ENCODE results near the gene AQP9.

The AQP9 gene

GRCh38 chr15:58165661-58166060 is 27.5 kb downstream of the AQP9 start:
- Histone ChIP-seq H3K9ac (ENCODE audit: low read depth, low read length, poor library complexity) (no peak overlapping the region), H2BK12ac (ENCODE audit: low read length) (no peak overlapping the region), H4K8ac (ENCODE audit: low read depth, low read length) (no peak overlapping the region), H3K4me3 (ENCODE audit: low read length in 2 of 2) (no peak overlapping the region), H3K79me1 (ENCODE audit: low read depth, low read length) (no peaks in the 10 kb centered on the region), H3K9me3 (replicated peaks in 1 of 2; ENCODE audit: control insufficient read depth in 2 of 2, insufficient read depth in 1 of 2, low read depth in 1 of 2, low read length in 2 of 2) (no peaks in the 10 kb centered on the region), H2BK120ac (ENCODE audit: low read depth, low read length) (no peak overlapping the region), H3K4me1 (ENCODE audit: control insufficient read depth in 2 of 2, insufficient read depth in 1 of 2, low read depth in 1 of 2, low read length in 2 of 2) (no peaks in the 10 kb centered on the region), H3K18ac (ENCODE audit: low read length) (no peak overlapping the region), H3K4me2 (ENCODE audit: insufficient read depth, low read length, poor library complexity, severe bottlenecking) (no peak overlapping the region), H2BK15ac (ENCODE audit: low read length) (no peak overlapping the region), H2AK5ac (ENCODE audit: low read depth, low read length) (no peak overlapping the region), H3K23ac (ENCODE audit: low read depth, low read length, poor library complexity) (no peak overlapping the region), H2AFZ (ENCODE audit: low read length) (no peak overlapping the region), H3K14ac (ENCODE audit: low read length) (no peak overlapping the region), H3K27me3 (ENCODE audit: control insufficient read depth in 3 of 3, insufficient read depth in 3 of 3, low read depth in 1 of 3, low read length in 3 of 3) (peaks cover 0 to 3% (median 0%) of the 10 kb centered on the region in 3 experiments), H3K27ac (replicated peaks; ENCODE audit: low read length) (no peak overlapping the region), H4K91ac (ENCODE audit: low read depth, low read length, poor library complexity) (no peak overlapping the region), H2BK5ac (ENCODE audit: low read length) (no peak overlapping the region), H3K36me3 (replicated peaks in 1 of 2; ENCODE audit: control insufficient read depth in 2 of 2, insufficient read depth in 2 of 2, low read length in 2 of 2) (no peaks in the 10 kb centered on the region), H3K4ac (ENCODE audit: low read length) (no peak overlapping the region)
- DNase-seq (ENCODE audit: low spot score): no peak

DNA sequence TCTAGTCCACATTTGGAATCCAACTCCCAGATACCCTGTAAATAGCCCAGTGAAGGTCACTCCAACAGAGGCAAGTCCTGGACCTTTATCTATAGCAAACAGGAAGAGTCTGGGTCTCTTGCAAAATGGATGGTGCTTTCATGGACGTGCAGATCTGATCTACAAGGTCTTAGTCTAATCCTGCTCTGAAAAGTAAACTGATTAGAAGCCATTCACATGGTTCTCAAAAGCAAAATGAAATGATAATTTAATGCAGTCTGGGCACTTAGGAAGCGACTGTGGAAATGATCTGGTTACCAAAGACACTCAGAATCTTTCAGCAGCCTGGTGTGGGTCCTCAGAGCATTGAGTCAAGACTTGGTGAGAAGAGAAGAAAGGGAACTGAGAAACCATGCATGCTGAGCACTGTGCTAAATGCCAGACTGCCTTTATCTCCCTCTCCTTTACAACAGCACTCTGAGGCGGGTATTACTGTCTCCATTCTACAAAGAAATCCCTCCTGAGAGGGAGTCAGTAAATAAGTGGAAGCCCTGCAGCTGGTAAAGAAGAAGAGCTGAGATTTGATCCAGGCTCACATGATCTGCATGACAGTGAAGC is 29.0 kb downstream of the AQP9 start:
- Histone ChIP-seq H3K27ac (replicated peaks; ENCODE audit: low read length) (no peak overlapping the region), H3K9me3 (replicated peaks in 1 of 2; ENCODE audit: control insufficient read depth in 2 of 2, insufficient read depth in 1 of 2, low read depth in 1 of 2, low read length in 2 of 2) (no peaks in the 10 kb centered on the region), H3K4me2 (ENCODE audit: insufficient read depth, low read length, poor library complexity, severe bottlenecking) (no peak overlapping the region), H2AK5ac (ENCODE audit: low read depth, low read length) (no peak overlapping the region), H2AFZ (ENCODE audit: low read length) (no peak overlapping the region), H3K23ac (ENCODE audit: low read depth, low read length, poor library complexity) (no peak overlapping the region), H3K4ac (ENCODE audit: low read length) (no peak overlapping the region), H4K91ac (ENCODE audit: low read depth, low read length, poor library complexity) (no peak overlapping the region), H2BK5ac (ENCODE audit: low read length) (no peak overlapping the region), H4K8ac (ENCODE audit: low read depth, low read length) (no peak overlapping the region), H2BK12ac (ENCODE audit: low read length) (no peak overlapping the region), H3K36me3 (replicated peaks in 1 of 2; ENCODE audit: control insufficient read depth in 2 of 2, insufficient read depth in 2 of 2, low read length in 2 of 2) (no peaks in the 10 kb centered on the region), H3K27me3 (ENCODE audit: control insufficient read depth in 3 of 3, insufficient read depth in 3 of 3, low read depth in 1 of 3, low read length in 3 of 3) (no peaks in the 10 kb centered on the region), H3K14ac (ENCODE audit: low read length) (no peak overlapping the region), H3K4me1 (ENCODE audit: control insufficient read depth in 2 of 2, insufficient read depth in 1 of 2, low read depth in 1 of 2, low read length in 2 of 2) (no peaks in the 10 kb centered on the region), H2BK120ac (ENCODE audit: low read depth, low read length) (no peak overlapping the region), H3K18ac (ENCODE audit: low read length) (no peak overlapping the region), H3K4me3 (ENCODE audit: low read length in 2 of 2) (no peak overlapping the region), H2BK15ac (ENCODE audit: low read length) (no peak overlapping the region), H3K79me1 (ENCODE audit: low read depth, low read length) (no peaks in the 10 kb centered on the region), H3K9ac (ENCODE audit: low read depth, low read length, poor library complexity) (no peak overlapping the region)
- DNase-seq (ENCODE audit: low spot score): no peak
- no CpG with 5 or more reads among the region's 3 CpGs for WGBS, 2 donors (ENCODE audit: extremely low coverage in 2 of 2, insufficient read length in 2 of 2, insufficient replicate concordance in 1 of 2)

DNA sequence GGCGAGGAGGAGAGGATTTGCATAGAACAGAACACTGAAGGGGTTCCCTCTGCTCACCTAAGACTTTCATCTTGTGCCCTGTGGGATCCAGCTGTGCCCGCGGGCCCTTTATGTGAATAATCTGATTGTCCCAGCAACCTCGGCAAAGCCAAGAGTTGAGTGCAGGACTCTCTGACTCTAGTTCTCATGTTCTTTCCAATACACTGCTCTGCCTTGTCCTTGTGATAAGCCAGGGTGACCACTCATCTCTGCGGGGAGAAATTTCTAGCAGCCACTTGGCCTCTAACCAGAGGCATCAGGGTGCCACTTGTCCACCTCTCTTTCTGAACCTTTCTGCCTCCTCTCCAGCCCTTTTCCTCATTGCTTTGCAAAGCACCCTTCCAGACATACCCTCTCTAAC is 31.8 kb downstream of the AQP9 start:
- no peak overlapping the region for H3K14ac ChIP-seq (ENCODE audit: low read length)
- H3K4me3 ChIP-seq (ENCODE audit: low read length in 2 of 2): no peak overlapping the region
- no peak overlapping the region for H2BK12ac ChIP-seq (ENCODE audit: low read length)
- H2AFZ ChIP-seq (ENCODE audit: low read length): no peak overlapping the region
- H3K4me1 ChIP-seq (ENCODE audit: control insufficient read depth in 2 of 2, insufficient read depth in 1 of 2, low read depth in 1 of 2, low read length in 2 of 2): no peaks in the 10 kb centered on the region
- WGBS, 2 donors (ENCODE audit: extremely low coverage in 2 of 2, insufficient read length in 2 of 2, insufficient replicate concordance in 1 of 2): no CpG with 5 or more reads among the region's 5 CpGs
- no peak overlapping the region for H3K9ac ChIP-seq (ENCODE audit: low read depth, low read length, poor library complexity)
- no peak for DNase-seq (ENCODE audit: low spot score)
- H4K8ac ChIP-seq (ENCODE audit: low read depth, low read length): no peak overlapping the region
- H2BK5ac ChIP-seq (ENCODE audit: low read length): no peak overlapping the region
- H3K9me3 ChIP-seq (replicated peaks in 1 of 2; ENCODE audit: control insufficient read depth in 2 of 2, insufficient read depth in 1 of 2, low read depth in 1 of 2, low read length in 2 of 2): no peaks in the 10 kb centered on the region
- no peak overlapping the region for H2BK120ac ChIP-seq (ENCODE audit: low read depth, low read length)
- no peaks in the 10 kb centered on the region for H3K79me1 ChIP-seq (ENCODE audit: low read depth, low read length)
- H3K27ac ChIP-seq (replicated peaks; ENCODE audit: low read length): no peak overlapping the region
- H2BK15ac ChIP-seq (ENCODE audit: low read length): no peak overlapping the region
- no peak overlapping the region for H3K18ac ChIP-seq (ENCODE audit: low read length)
- no peaks in the 10 kb centered on the region for H3K36me3 ChIP-seq (replicated peaks in 1 of 2; ENCODE audit: control insufficient read depth in 2 of 2, insufficient read depth in 2 of 2, low read length in 2 of 2)
- H2AK5ac ChIP-seq (ENCODE audit: low read depth, low read length): no peak overlapping the region
- H3K4me2 ChIP-seq (ENCODE audit: insufficient read depth, low read length, poor library complexity, severe bottlenecking): no peak overlapping the region
- H3K4ac ChIP-seq (ENCODE audit: low read length): no peak overlapping the region
- H4K91ac ChIP-seq (ENCODE audit: low read depth, low read length, poor library complexity): no peak overlapping the region
- no peaks in the 10 kb centered on the region for H3K27me3 ChIP-seq (ENCODE audit: control insufficient read depth in 3 of 3, insufficient read depth in 3 of 3, low read depth in 1 of 3, low read length in 3 of 3)
- H3K23ac ChIP-seq (ENCODE audit: low read depth, low read length, poor library complexity): no peak overlapping the region

DNA sequence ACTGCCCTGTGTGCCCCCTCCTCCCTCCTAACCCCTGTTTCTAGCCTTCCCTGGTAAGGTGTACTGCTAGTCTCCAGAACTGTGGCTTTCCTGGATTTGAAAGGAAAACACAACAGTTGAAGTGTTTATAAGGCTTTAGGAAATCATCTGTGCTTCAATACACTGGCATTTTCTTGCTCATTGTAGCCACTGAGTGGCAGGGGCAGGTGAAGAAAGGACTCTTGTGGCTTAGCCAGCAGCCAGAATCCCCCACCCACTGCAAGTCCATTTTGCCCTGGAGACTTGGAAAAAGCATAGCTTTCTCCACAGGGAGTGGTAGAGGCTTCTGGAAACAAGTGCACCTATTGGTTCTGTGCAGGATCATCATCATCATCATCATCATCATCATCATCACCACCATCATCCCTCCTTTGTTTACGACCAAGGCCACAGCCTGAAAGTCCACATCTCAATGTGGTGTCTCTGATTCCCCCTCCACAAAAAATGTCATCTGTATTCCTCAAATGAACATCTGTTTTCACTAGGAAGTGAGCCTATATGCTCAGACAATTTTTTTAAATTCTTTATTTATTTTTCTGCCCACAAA is 33.4 kb downstream of the AQP9 start:
- no peak overlapping the region for H3K9ac ChIP-seq (ENCODE audit: low read depth, low read length, poor library complexity)
- no peak overlapping the region for H3K27ac ChIP-seq (replicated peaks; ENCODE audit: low read length)
- H3K4me3 ChIP-seq (ENCODE audit: low read length in 2 of 2): no peak overlapping the region
- no peak overlapping the region for H2BK12ac ChIP-seq (ENCODE audit: low read length)
- no peaks in the 10 kb centered on the region for H3K27me3 ChIP-seq (ENCODE audit: control insufficient read depth in 3 of 3, insufficient read depth in 3 of 3, low read depth in 1 of 3, low read length in 3 of 3)
- H3K14ac ChIP-seq (ENCODE audit: low read length): no peak overlapping the region
- H3K23ac ChIP-seq (ENCODE audit: low read depth, low read length, poor library complexity): no peak overlapping the region
- H2AFZ ChIP-seq (ENCODE audit: low read length): no peak overlapping the region
- no peaks in the 10 kb centered on the region for H3K4me1 ChIP-seq (ENCODE audit: control insufficient read depth in 2 of 2, insufficient read depth in 1 of 2, low read depth in 1 of 2, low read length in 2 of 2)
- H3K79me1 ChIP-seq (ENCODE audit: low read depth, low read length): no peaks in the 10 kb centered on the region
- H2BK5ac ChIP-seq (ENCODE audit: low read length): no peak overlapping the region
- no peaks in the 10 kb centered on the region for H3K9me3 ChIP-seq (replicated peaks in 1 of 2; ENCODE audit: control insufficient read depth in 2 of 2, insufficient read depth in 1 of 2, low read depth in 1 of 2, low read length in 2 of 2)
- no peak overlapping the region for H3K18ac ChIP-seq (ENCODE audit: low read length)
- no peak overlapping the region for H2BK120ac ChIP-seq (ENCODE audit: low read depth, low read length)
- no CpG with 5 or more reads among the region's 1 CpG for WGBS, 2 donors (ENCODE audit: extremely low coverage in 2 of 2, insufficient read length in 2 of 2, insufficient replicate concordance in 1 of 2)
- DNase-seq (ENCODE audit: low spot score): no peak
- H3K4ac ChIP-seq (ENCODE audit: low read length): no peak overlapping the region
- no peaks in the 10 kb centered on the region for H3K36me3 ChIP-seq (replicated peaks in 1 of 2; ENCODE audit: control insufficient read depth in 2 of 2, insufficient read depth in 2 of 2, low read length in 2 of 2)
- H3K4me2 ChIP-seq (ENCODE audit: insufficient read depth, low read length, poor library complexity, severe bottlenecking): no peak overlapping the region
- no peak overlapping the region for H2BK15ac ChIP-seq (ENCODE audit: low read length)
- no peak overlapping the region for H4K8ac ChIP-seq (ENCODE audit: low read depth, low read length)
- H2AK5ac ChIP-seq (ENCODE audit: low read depth, low read length): no peak overlapping the region
- H4K91ac ChIP-seq (ENCODE audit: low read depth, low read length, poor library complexity): no peak overlapping the region

All from neuronal stem cell (in vitro differentiated cells).